ENCODE measurements around the gene PIGO.

PIGO gene

DNA sequence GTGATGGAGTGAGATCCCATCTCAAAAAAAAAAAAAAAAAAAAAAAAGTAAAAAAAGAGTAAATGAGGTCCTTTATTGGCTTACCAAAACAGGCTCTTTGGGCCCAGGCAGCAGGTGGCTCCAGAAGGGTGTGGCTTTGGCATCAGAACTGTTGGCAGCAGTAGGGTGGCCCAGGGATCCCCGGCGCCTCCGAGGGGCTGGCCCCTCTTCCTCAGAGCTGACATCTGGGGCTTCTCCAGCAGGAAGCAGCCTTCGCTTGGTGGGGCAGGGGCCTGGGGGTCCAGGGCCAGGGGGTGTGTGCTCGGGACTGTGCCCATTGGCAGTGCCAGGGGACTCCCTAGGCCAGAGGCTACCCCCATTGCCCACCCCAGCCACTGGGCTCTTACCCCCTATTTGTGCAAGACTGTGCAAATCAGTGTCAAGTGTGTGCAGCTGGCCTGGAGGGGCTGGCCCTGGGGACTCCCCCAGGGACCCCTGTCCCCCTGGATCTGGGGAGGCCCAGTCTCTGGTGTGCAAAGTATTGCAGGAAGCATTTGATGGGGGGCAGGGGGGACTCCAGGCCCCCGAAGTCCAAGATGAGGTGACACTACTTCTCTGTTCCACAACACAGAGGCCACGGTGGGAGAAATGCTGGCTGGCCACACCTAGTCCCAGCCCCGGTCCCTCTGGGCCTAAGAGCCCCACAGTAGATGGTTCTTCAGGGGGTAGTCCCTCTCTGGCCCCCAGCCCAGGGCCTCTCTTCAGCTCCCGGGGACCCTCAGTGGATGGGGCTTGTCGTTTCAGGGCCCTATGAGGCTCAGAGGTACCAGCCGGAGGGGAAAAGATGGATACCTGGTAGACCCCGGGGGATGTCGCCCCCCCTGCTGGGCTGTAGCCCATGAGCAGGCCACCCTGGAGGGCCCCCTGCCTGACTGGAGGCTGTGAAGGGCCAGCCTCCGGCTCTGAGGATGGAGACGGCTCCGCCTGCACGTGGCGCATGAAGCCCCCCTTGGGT is 11.2 kb upstream of the PIGO start:
- H3K9ac ChIP-seq: peak overlapping the region; percentile 22; the same call in 1 of the 2 replicates
- H3K27me3 ChIP-seq: no peaks in the 10 kb centered on the region
- H4K20me1 ChIP-seq: peaks cover 42% of the 10 kb centered on the region
- no peaks in the 10 kb centered on the region for H3K9me3 ChIP-seq
- H3K4me3 ChIP-seq: no peak overlapping the region
- peaks cover 45% of the 10 kb centered on the region for H3K4me1 ChIP-seq
- H3K36me3 ChIP-seq: peaks cover 47% of the 10 kb centered on the region
- H3K27ac ChIP-seq: no peak overlapping the region
- H3K4me2 ChIP-seq: no peak overlapping the region
- no peak for TF ChIP-seq Cebpa-rat (IDR thresholded peaks at IDR 0.05)

DNA sequence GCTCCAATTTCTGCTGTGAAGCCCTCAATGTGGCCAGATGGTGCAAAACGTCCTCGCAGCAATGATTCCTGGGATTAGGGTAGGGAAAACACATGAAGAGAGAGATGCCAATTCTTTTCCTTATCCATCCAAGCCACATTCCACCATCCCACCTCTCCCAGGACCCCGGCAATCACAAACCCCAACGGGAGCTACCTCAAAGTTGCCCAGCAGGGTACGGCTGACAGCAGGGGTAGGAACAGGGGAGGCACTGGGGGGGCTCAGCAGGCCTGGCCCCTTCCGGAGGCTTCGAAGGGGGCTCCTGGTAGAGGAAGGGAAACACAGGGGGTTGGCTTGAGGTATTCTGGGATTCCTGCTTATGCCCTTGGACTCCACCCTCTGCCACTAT is 9.9 kb upstream of the PIGO start:
- H4K20me1 ChIP-seq: peaks cover 33% of the 10 kb centered on the region
- no peak overlapping the region for H3K4me2 ChIP-seq
- H3K36me3 ChIP-seq: peaks cover 54% of the 10 kb centered on the region
- H3K27me3 ChIP-seq: no peaks in the 10 kb centered on the region
- H3K9me3 ChIP-seq: no peaks in the 10 kb centered on the region
- H3K4me3 ChIP-seq: no peak overlapping the region
- no peak overlapping the region for H3K9ac ChIP-seq
- no peak for TF ChIP-seq Cebpa-rat (IDR thresholded peaks at IDR 0.05)
- H3K27ac ChIP-seq: no peak overlapping the region
- peaks cover 48% of the 10 kb centered on the region for H3K4me1 ChIP-seq

- Histone ChIP-seq H3K4me2 (no peak overlapping the region), H3K4me1 (peaks cover 49% of the 10 kb centered on the region), H3K9me3 (no peaks in the 10 kb centered on the region), H3K27ac (no peak overlapping the region), H4K20me1 (peaks cover 27% of the 10 kb centered on the region), H3K36me3 (peaks cover 59% of the 10 kb centered on the region), H3K27me3 (no peaks in the 10 kb centered on the region), H3K9ac (no peak overlapping the region), H3K4me3 (no peak overlapping the region)
- no peak for TF ChIP-seq Cebpa-rat (IDR thresholded peaks at IDR 0.05)
These were observed 9.4 kb upstream of the PIGO start for GRCh38 chr9:35105571-35106342.

- TF ChIP-seq Cebpa-rat (IDR thresholded peaks at IDR 0.05): no peak
- Histone ChIP-seq H3K4me3 (no peak overlapping the region), H3K4me1 (peaks cover 45% of the 10 kb centered on the region), H3K27ac (no peak overlapping the region), H3K27me3 (no peaks in the 10 kb centered on the region), H3K36me3 (peaks cover 66% of the 10 kb centered on the region), H3K9ac (no peak overlapping the region), H3K9me3 (no peaks in the 10 kb centered on the region), H3K4me2 (no peak overlapping the region), H4K20me1 (peaks cover 21% of the 10 kb centered on the region)
These were observed 8.7 kb upstream of the PIGO start for GRCh38 chr9:35105126-35105525.

DNA sequence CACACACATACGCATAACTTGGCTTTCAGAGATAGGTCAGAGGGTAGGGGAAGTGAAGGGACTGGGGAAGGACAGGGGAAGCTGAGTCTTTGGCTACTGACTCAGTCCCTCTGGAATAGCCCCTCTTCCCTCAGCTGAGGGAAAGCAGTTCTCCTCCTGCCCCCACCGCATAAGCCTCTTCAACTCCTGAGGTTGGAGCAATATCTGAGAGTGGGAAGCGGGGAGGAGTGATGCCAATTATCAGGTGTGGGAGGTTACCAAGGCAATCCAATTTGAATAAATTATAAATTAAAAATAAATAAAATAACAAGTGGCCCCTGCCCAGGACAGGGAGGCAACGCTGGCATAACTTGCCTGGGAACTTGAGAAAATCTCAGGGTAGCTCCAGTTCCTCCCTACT is 8.2 kb upstream of the PIGO start:
- Histone ChIP-seq H4K20me1 (peaks cover 15% of the 10 kb centered on the region), H3K4me2 (no peak overlapping the region), H3K4me1 (peaks cover 40% of the 10 kb centered on the region), H3K27ac (no peak overlapping the region), H3K9ac (no peak overlapping the region), H3K27me3 (no peaks in the 10 kb centered on the region), H3K9me3 (no peaks in the 10 kb centered on the region), H3K36me3 (peaks cover 71% of the 10 kb centered on the region), H3K4me3 (no peak overlapping the region)
- TF ChIP-seq Cebpa-rat (IDR thresholded peaks at IDR 0.05): no peak

- H3K4me3 ChIP-seq: peak overlapping the region; percentile 90
These were observed 7.3 kb upstream of the PIGO start for GRCh38 chr9:35103660-35104191.

GRCh38 chr9:35102769-35103659 is 6.6 kb upstream of the PIGO start, which contains the start of gene STOML2:
TSS of gene STOML2 (minus strand) at chr9:35103131. CDS start at chr9:35103094, 37 bp downstream.
- peak within 1 kb of the TSS; percentile 96 for H3K9ac ChIP-seq
- H3K36me3 ChIP-seq: peaks cover 68% of the 10 kb centered on the region
- H3K4me3 ChIP-seq: peak within 1 kb of the TSS; percentile 90
- TF ChIP-seq Cebpa-rat (IDR thresholded peaks at IDR 0.05): no peak
- 0 out of 2 replicates have a peak, but pooled peaks cover 2% of the 10 kb centered on the region for H4K20me1 ChIP-seq
- peaks cover 34% of the 10 kb centered on the region for H3K4me1 ChIP-seq
- H3K27me3 ChIP-seq: no peaks in the 10 kb centered on the region
- peak within 1 kb of the TSS; percentile 100 for H3K4me2 ChIP-seq
- H3K27ac ChIP-seq: peak within 1 kb of the TSS; percentile 90
- H3K9me3 ChIP-seq: no peaks in the 10 kb centered on the region

More at GRCh38 chr9:35103660-35104191, 7.3 kb upstream of the PIGO start:
- peak overlapping the region; percentile 63; the same call in 1 of the 2 replicates for H3K9ac ChIP-seq
- no peak for TF ChIP-seq Cebpa-rat (IDR thresholded peaks at IDR 0.05)
- H3K36me3 ChIP-seq: peaks cover 76% of the 10 kb centered on the region
- H4K20me1 ChIP-seq: 0 out of 2 replicates have a peak, but pooled peaks cover 9% of the 10 kb centered on the region
- H3K9me3 ChIP-seq: no peaks in the 10 kb centered on the region
- H3K4me1 ChIP-seq: peaks cover 34% of the 10 kb centered on the region
- H3K27me3 ChIP-seq: no peaks in the 10 kb centered on the region
- 0 out of 2 replicates have a peak overlapping the region, but pooled peaks have one; percentile 38 for H3K27ac ChIP-seq
- peak overlapping the region; percentile 100 for H3K4me2 ChIP-seq

DNA sequence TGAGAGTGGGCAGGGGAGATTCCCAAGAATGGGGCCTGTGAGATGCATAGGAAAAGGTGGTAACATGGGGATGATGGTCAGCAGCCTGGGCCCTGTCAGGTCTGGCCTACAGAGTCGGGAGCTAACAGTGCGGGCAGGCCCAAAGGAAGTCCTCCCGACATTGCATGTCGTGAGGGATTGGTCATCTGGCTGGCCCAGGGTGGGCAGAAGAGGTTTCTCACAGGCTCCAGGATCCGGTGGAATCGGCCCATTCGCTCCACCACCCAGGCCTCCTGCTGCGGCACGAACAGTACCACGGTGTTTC is 6.0 kb upstream of the PIGO start:
- Histone ChIP-seq H4K20me1 (no peaks in the 10 kb centered on the region), H3K4me3 (peak overlapping the region; percentile 90), H3K27ac (peak overlapping the region; percentile 90), H3K9me3 (no peaks in the 10 kb centered on the region), H3K9ac (peak overlapping the region; percentile 96), H3K4me1 (peaks cover 34% of the 10 kb centered on the region), H3K27me3 (no peaks in the 10 kb centered on the region), H3K4me2 (peak overlapping the region; percentile 100), H3K36me3 (peaks cover 63% of the 10 kb centered on the region)
- TF ChIP-seq Cebpa-rat (IDR thresholded peaks at IDR 0.05): no peak

DNA sequence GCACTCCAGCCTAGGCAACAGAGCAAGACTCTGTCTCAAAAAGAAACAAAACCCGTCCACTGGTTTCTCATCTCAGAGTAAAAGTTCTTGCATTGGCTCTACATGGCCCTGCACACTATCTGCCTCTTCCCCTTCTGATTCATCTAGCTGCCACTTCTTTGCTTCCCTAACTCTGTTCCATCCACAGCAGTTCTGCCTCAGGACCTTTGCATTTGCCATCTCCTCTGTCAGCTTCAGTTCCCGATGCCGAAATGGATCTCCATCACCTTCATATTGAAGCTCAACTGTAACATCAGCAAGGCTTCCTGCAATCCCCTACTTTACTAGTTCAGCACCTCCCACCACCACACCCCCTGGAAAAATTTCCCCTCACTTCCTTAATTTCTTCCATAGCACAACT is 1.2 kb upstream of the PIGO start:
- Histone ChIP-seq H3K36me3 (peaks cover 53% of the 10 kb centered on the region), H3K9me3 (no peaks in the 10 kb centered on the region), H3K4me2 (no peak overlapping the region), H3K9ac (no peak overlapping the region), H3K27me3 (no peaks in the 10 kb centered on the region), H3K4me1 (peaks cover 41% of the 10 kb centered on the region), H4K20me1 (no peaks in the 10 kb centered on the region), H3K27ac (no peak overlapping the region), H3K4me3 (no peak overlapping the region)
- no peak for TF ChIP-seq Cebpa-rat (IDR thresholded peaks at IDR 0.05)
